Subcutaneous abdominal adipose tissue (tissue), 5 donors: ENCODE data around the gene SON.
"Not testable (repeated sequence)": the region's sequence is repeated elsewhere in the genome, so short reads cannot be mapped to it uniquely, and the experiment has no call there.

ENCODE experiments used
- H3K27ac ChIP-seq: one replicate; pipeline ENCODE4 v1.7.0; 2013; ENCODE audit warnings: low read depth, mild to moderate bottlenecking, inconsistent platforms, low read length, moderate library complexity
- H3K27me3 ChIP-seq, 5 donors: one replicate each; pipeline ENCODE4 v1.7.0; 2013; ENCODE audit warnings: low read length in 5 of 5, inconsistent platforms in 1 of 5; ENCODE audit not compliant: control insufficient read depth in 5 of 5, insufficient read depth in 4 of 5
- H3K36me3 ChIP-seq, 5 donors: one replicate each; pipeline ENCODE4 v1.7.0; 2013; ENCODE audit warnings: low read length in 5 of 5; ENCODE audit not compliant: control insufficient read depth in 5 of 5, insufficient read depth in 5 of 5
- H3K4me1 ChIP-seq, 5 donors: one replicate each; pipeline ENCODE4 v1.7.0; 2013; ENCODE audit warnings: low read length in 5 of 5, mild to moderate bottlenecking in 3 of 5, moderate library complexity in 1 of 5; ENCODE audit not compliant: control insufficient read depth in 5 of 5, insufficient read depth in 5 of 5
- H3K4me3 ChIP-seq, 5 donors: one replicate each; pipeline ENCODE4 v1.7.0; 2013; ENCODE audit warnings: low read length in 5 of 5, low read depth in 1 of 5
- H3K9ac ChIP-seq, 5 donors: one replicate each; pipeline ENCODE4 v1.7.0; 2013; ENCODE audit warnings: low read length in 5 of 5, mild to moderate bottlenecking in 4 of 5, moderate library complexity in 3 of 5
- H3K9me3 ChIP-seq, 5 donors: one replicate each; pipeline ENCODE4 v1.7.0; 2013; ENCODE audit warnings: low read length in 5 of 5; ENCODE audit not compliant: control insufficient read depth in 5 of 5
- donor health status: healthy.
- donor health status: healthy.
- donor health status: healthy.
- donor health status: healthy.
- donor health status: healthy.

SON gene

GRCh38 chr21:33588485-33589335, 45.9 kb downstream of the SON start, which contains the start of gene DONSON:
Gene DONSON (minus strand): TSS chr21:33588684. CDS start chr21:33588641, 43 bp downstream.
- H3K4me1 ChIP-seq, result peaks cover 0 to 16% (median 14%) of the 10 kb centered on the region in 5 donors
- H3K27me3 ChIP-seq, result no peaks in the 10 kb centered on the region
- peak within 1 kb of the TSS; percentile 56 to 86 (median 80) for H3K9ac ChIP-seq
- H3K36me3 ChIP-seq, result no peaks in the 10 kb centered on the region
- H3K9me3 ChIP-seq, result no peaks in the 10 kb centered on the region
- peak within 1 kb of the TSS; percentile 93 for H3K27ac ChIP-seq
- H3K4me3 ChIP-seq, result peak within 1 kb of the TSS; percentile 84 to 95 (median 89)

GRCh38 chr21:33598051-33598450, 55.2 kb downstream of the SON start:
- Histone ChIP-seq H3K4me3 (no peak overlapping the region), H3K36me3 (peaks cover 38 to 68% (median 50%) of the 10 kb centered on the region in 5 donors), H3K9ac (no peak overlapping the region), H3K27me3 (no peaks in the 10 kb centered on the region), H3K4me1 (no peaks in the 10 kb centered on the region), H3K27ac (no peak overlapping the region), H3K9me3 (no peaks in the 10 kb centered on the region)

- Histone ChIP-seq H3K4me1 (no peaks in the 10 kb centered on the region), H3K36me3 (peaks cover 19 to 37% (median 29%) of the 10 kb centered on the region in 5 donors), H3K9ac (no peak overlapping the region), H3K27me3 (no peaks in the 10 kb centered on the region), H3K9me3 (no peaks in the 10 kb centered on the region), H3K27ac (no peak overlapping the region), H3K4me3 (no peak overlapping the region)
Measured at GRCh38 chr21:33608559-33608958, 65.7 kb downstream of the SON start.

- no peak overlapping the region for H3K4me3 ChIP-seq
- no peak overlapping the region for H3K9ac ChIP-seq
- no peaks in the 10 kb centered on the region for H3K27me3 ChIP-seq
- no peaks in the 10 kb centered on the region for H3K4me1 ChIP-seq
- H3K27ac ChIP-seq, result no peak overlapping the region
- peaks cover 24 to 41% (median 26%) of the 10 kb centered on the region in 5 donors for H3K36me3 ChIP-seq
- H3K9me3 ChIP-seq, result no peaks in the 10 kb centered on the region
Measured at GRCh38 chr21:33611006-33611744, 68.3 kb downstream of the SON start.

- not testable (repeated sequence) for H3K27ac ChIP-seq, H3K27me3 ChIP-seq, H3K9me3 ChIP-seq, H3K4me1 ChIP-seq, H3K9ac ChIP-seq, H3K4me3 ChIP-seq
- H3K36me3 ChIP-seq, result peaks cover 17 to 34% (median 25%) of the 10 kb centered on the region in 5 donors
Measured at GRCh38 chr21:33617565-33617964, 74.7 kb downstream of the SON start.

GRCh38 chr21:33618407-33618806, 75.6 kb downstream of the SON start:
- Histone ChIP-seq H3K36me3 (peaks cover 12 to 27% (median 20%) of the 10 kb centered on the region in 5 donors), H3K9me3 (no peaks in the 10 kb centered on the region)

GRCh38 chr21:33619726-33620125, 76.9 kb downstream of the SON start:
- H3K27me3 ChIP-seq, result no peaks in the 10 kb centered on the region
- no peak overlapping the region for H3K9ac ChIP-seq
- H3K27ac ChIP-seq, result no peak overlapping the region
- H3K4me3 ChIP-seq, result no peak overlapping the region
- no peaks in the 10 kb centered on the region for H3K9me3 ChIP-seq
- H3K36me3 ChIP-seq, result peaks cover 6 to 33% (median 15%) of the 10 kb centered on the region in 5 donors
- H3K4me1 ChIP-seq, result no peaks in the 10 kb centered on the region

More at GRCh38 chr21:33618407-33618806, 75.6 kb downstream of the SON start:
- no peaks in the 10 kb centered on the region for H3K4me1 ChIP-seq
- H3K27ac ChIP-seq, result no peak overlapping the region
- no peaks in the 10 kb centered on the region for H3K27me3 ChIP-seq
- no peak overlapping the region for H3K9ac ChIP-seq
- no peak overlapping the region for H3K4me3 ChIP-seq

GRCh38 chr21:33622253-33622652, 79.4 kb downstream of the SON start:
- H3K9me3 ChIP-seq, result no peaks in the 10 kb centered on the region
- H3K4me3 ChIP-seq, result no peak overlapping the region
- no peaks in the 10 kb centered on the region for H3K27me3 ChIP-seq
- H3K9ac ChIP-seq, result no peak overlapping the region
- peaks cover 0 to 3% (median 0%) of the 10 kb centered on the region in 5 donors for H3K4me1 ChIP-seq
- peaks cover 6 to 33% (median 15%) of the 10 kb centered on the region in 5 donors for H3K36me3 ChIP-seq
- H3K27ac ChIP-seq, result no peak overlapping the region

- not testable (repeated sequence) for H3K4me3 ChIP-seq, H3K9ac ChIP-seq, H3K4me1 ChIP-seq, H3K27me3 ChIP-seq, H3K27ac ChIP-seq, H3K9me3 ChIP-seq
- H3K36me3 ChIP-seq, result peaks cover 10 to 26% (median 23%) of the 10 kb centered on the region in 5 donors
Measured at GRCh38 chr21:33626151-33626550, 83.3 kb downstream of the SON start.
